Measurements from ENCODE around the gene MBP.

- TF ChIP-seq CEBPB (IDR thresholded peaks at IDR 0.05) (no peak), CREB1 (IDR thresholded peaks at IDR 0.05; ENCODE audit: low read depth) (no peak), RAD21 (IDR thresholded peaks at IDR 0.05; ENCODE audit: low read depth) (no peak), TAF1 (IDR thresholded peaks at IDR 0.05; ENCODE audit: low read depth) (no peak), YY1 (IDR thresholded peaks at IDR 0.05; ENCODE audit: low read depth) (no peak), ZBTB7A (IDR thresholded peaks at IDR 0.05; ENCODE audit: low read depth) (no peak), EP300 (IDR thresholded peaks at IDR 0.05; ENCODE audit: borderline replicate concordance) (no peak), MAX (IDR thresholded peaks at IDR 0.05) (no peak), EGR1 (IDR thresholded peaks at IDR 0.05) (no peak), USF1 (IDR thresholded peaks at IDR 0.05) (no peak)
Measured at GRCh38 chr18:77091366-77091765, 41.2 kb downstream of the MBP start.
